KMS-11 (cell line): ENCODE results near the gene BCAM.
"Not testable (repeated sequence)": the region's sequence is repeated elsewhere in the genome, so short reads cannot be mapped to it uniquely, and the experiment has no call there.

ENCODE experiments used
- H2AFZ ChIP-seq: fragments of 200-600 bp; sonication (generic); 2 replicates; pipeline ENCODE4 v1.6.1; 2016; ENCODE audit warnings: antibody characterized with exemption, mixed run types, low read depth
- H3K27ac ChIP-seq: fragments of 200-600 bp; sonication (generic); 2 replicates; pipeline ENCODE4 v1.6.1; 2016; ENCODE audit warnings: mild to moderate bottlenecking, mixed run types
- H3K27me3 ChIP-seq: fragments of 200-600 bp; sonication (generic); 2 replicates; pipeline ENCODE4 v1.6.1; 2017; ENCODE audit warnings: mild to moderate bottlenecking, low read depth, mixed run types, moderate library complexity; ENCODE audit not compliant: insufficient read depth
- H3K36me3 ChIP-seq: fragments of 200-600 bp; sonication (generic); 2 replicates; pipeline ENCODE4 v1.6.1; 2017; ENCODE audit warnings: mild to moderate bottlenecking, mixed run types; ENCODE audit not compliant: insufficient read depth
- H3K4me1 ChIP-seq: fragments of 200-600 bp; sonication (generic); 2 replicates; pipeline ENCODE4 v1.6.1; 2016; ENCODE audit warnings: mild to moderate bottlenecking, low read depth, mixed run types; ENCODE audit not compliant: poor library complexity, severe bottlenecking
- H3K4me2 ChIP-seq: fragments of 200-600 bp; sonication (generic); 2 replicates; pipeline ENCODE4 v1.7.0; 2016; ENCODE audit warnings: mild to moderate bottlenecking, mixed run types
- H3K4me3 ChIP-seq: fragments of 200-600 bp; sonication (generic); IDR thresholded peaks from 2 replicates; pipeline ENCODE4 v1.6.1; 2017; ENCODE audit warnings: low read depth, low read length, mixed read lengths; ENCODE audit not compliant: insufficient read depth
- H3K79me2 ChIP-seq: fragments of 200-600 bp; sonication (generic); 2 replicates; pipeline ENCODE4 v1.6.1; 2016; ENCODE audit warnings: low read depth, mixed run types; ENCODE audit not compliant: insufficient read depth
- H3K9ac ChIP-seq: fragments of 200-600 bp; sonication (generic); 2 replicates; pipeline ENCODE4 v1.6.1; 2016; ENCODE audit warnings: mild to moderate bottlenecking, mixed run types
- H4K20me1 ChIP-seq: fragments of 200-600 bp; sonication (generic); 2 replicates; pipeline ENCODE4 v1.6.1; 2016; ENCODE audit warnings: mild to moderate bottlenecking, mixed run types; ENCODE audit not compliant: insufficient read depth
- TF ChIP-seq, protein P1 (sequence below): fragments of 200-600 bp; sonication (generic); conservative IDR thresholded peaks from 2 replicates; pipeline ENCODE4 v1.6.1; 2017; ENCODE audit warnings: low read depth, mild to moderate bottlenecking, antibody characterized with exemption, low read length, moderate library complexity, mixed read lengths

Gene BCAM

DNA sequence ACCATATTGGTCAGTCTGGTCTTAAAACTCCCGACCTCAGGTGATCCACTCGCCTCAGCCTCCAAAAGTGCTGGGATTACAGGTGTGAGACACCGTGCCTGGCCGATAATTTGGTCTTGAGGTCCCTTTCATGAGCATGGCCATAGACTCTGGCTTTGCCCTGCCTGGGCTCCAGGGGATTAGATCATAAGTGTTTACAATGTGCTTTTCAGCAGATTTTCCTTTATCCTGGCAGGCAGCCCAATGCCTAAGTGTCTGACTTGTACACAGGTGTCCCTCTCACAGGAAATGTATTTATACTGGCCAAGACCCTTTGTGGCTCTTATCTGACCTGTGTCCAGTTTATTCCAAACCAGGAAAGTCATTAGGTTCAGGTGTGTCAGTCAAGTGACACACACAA, 15.9 kb downstream of the BCAM start:
- H3K36me3 ChIP-seq, result no peaks in the 10 kb centered on the region
- no peaks in the 10 kb centered on the region for H3K4me1 ChIP-seq
- no peak overlapping the region for H3K4me2 ChIP-seq
- no peak overlapping the region for H2AFZ ChIP-seq
- H4K20me1 ChIP-seq, result no peaks in the 10 kb centered on the region
- peaks cover 29% of the 10 kb centered on the region for H3K27me3 ChIP-seq
- no peak overlapping the region for H3K27ac ChIP-seq
- TF ChIP-seq, protein P1, sequence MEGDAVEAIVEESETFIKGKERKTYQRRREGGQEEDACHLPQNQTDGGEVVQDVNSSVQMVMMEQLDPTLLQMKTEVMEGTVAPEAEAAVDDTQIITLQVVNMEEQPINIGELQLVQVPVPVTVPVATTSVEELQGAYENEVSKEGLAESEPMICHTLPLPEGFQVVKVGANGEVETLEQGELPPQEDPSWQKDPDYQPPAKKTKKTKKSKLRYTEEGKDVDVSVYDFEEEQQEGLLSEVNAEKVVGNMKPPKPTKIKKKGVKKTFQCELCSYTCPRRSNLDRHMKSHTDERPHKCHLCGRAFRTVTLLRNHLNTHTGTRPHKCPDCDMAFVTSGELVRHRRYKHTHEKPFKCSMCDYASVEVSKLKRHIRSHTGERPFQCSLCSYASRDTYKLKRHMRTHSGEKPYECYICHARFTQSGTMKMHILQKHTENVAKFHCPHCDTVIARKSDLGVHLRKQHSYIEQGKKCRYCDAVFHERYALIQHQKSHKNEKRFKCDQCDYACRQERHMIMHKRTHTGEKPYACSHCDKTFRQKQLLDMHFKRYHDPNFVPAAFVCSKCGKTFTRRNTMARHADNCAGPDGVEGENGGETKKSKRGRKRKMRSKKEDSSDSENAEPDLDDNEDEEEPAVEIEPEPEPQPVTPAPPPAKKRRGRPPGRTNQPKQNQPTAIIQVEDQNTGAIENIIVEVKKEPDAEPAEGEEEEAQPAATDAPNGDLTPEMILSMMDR, result no peak
- H3K9ac ChIP-seq, result no peak overlapping the region
- no peak overlapping the region for H3K4me3 ChIP-seq
- no peaks in the 10 kb centered on the region for H3K79me2 ChIP-seq

DNA sequence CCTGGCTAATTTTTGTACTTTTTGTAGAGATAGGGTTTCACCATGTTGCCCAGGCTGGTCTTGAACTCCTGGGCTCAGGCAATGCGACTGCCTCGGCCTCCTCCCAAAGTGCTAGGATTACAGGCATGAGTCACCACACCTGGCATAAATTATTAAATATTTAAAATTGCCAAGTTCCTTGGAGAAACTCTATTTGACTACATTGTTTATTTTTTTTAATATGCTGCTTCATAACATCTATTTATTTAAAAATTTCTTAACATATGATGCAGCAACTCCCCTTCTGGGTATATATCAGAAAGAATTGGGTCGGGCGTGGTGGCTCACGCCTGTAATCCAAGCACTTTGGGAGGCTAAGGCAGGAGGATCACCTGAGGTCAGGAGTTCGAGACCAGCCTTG, 24.0 kb downstream of the BCAM start:
- H3K4me1 ChIP-seq, H3K27ac ChIP-seq, H3K4me2 ChIP-seq, H3K79me2 ChIP-seq, H3K4me3 ChIP-seq, H3K9ac ChIP-seq, H4K20me1 ChIP-seq, H2AFZ ChIP-seq, H3K36me3 ChIP-seq: not testable (repeated sequence)
- H3K27me3 ChIP-seq, result peaks cover 31% of the 10 kb centered on the region; the same call in 1 of the 2 replicates

DNA sequence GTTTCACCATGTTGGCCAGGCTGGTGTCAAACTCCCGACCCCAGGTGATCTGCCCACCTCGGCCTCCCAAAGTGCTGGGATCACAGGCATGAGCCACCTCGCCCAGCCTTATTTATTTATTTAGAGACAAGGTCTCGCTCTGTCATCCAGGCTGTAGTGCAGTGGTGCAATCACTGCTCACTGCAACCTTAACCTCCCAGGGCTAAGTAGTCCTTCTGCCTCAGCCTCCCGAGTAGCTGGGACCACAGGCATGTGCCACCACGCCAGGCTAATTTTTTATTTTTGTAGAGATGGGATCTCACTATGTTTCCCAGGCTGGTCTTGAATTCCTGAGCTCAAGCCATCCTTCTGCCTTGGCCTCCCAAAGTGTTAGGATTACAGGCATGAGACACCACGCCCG, 25.5 kb downstream of the BCAM start:
- H2AFZ ChIP-seq, H4K20me1 ChIP-seq, H3K79me2 ChIP-seq, H3K4me3 ChIP-seq, H3K27ac ChIP-seq, H3K36me3 ChIP-seq, H3K4me2 ChIP-seq, H3K4me1 ChIP-seq, H3K9ac ChIP-seq: not testable (repeated sequence)
- H3K27me3 ChIP-seq, result peaks cover 31% of the 10 kb centered on the region; the same call in 1 of the 2 replicates

DNA sequence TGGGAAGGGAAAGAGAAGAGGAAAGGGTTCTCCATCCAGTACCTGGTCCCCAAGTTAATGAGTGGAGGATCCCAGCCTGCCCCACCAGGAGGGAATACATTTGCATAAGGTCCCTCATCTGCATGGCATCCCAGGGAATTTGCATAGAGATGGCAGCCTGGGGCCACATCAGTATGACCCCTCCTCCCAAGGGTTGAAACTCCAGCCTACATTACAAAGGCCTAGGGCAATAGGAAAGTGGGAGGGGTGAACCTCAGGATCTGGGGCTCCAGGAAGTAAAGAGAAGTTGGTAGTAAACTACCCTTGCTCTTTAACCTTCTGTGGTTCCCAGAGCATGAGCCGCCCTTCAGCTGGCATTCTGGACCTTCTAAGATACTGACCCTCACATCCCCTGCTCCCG, 30.4 kb downstream of the BCAM start:
- Histone ChIP-seq H3K4me3 (no peak overlapping the region), H3K4me2 (no peak overlapping the region), H3K9ac (no peak overlapping the region), H3K79me2 (no peaks in the 10 kb centered on the region), H3K27ac (no peak overlapping the region), H2AFZ (no peak overlapping the region), H3K4me1 (peaks cover 3% of the 10 kb centered on the region), H3K27me3 (peaks cover 13% of the 10 kb centered on the region; the same call in 1 of the 2 replicates), H3K36me3 (no peaks in the 10 kb centered on the region), H4K20me1 (no peaks in the 10 kb centered on the region)
- TF ChIP-seq, protein P1, result no peak

DNA sequence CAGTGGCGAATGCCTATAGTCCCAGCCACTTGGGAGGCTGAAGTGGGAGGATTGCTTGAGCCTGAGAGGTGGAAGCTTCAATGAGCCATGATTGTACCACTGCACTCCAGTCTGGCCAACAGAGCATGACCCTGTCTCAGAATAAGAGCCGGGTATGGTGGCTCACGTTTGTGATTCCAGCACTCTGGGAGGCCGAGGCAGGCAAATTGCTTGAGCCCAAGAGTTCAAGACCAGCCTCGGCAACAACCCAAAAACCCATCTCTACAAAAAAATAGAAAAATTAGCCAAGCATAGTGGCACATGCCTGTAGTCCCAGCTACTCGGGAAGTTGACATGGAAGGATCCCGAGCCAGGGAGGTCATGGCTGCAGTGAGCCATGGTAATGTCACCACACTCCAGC, 31.9 kb downstream of the BCAM start:
- Histone ChIP-seq H3K4me1 (peaks cover 11% of the 10 kb centered on the region), H3K27me3 (peaks cover 6% of the 10 kb centered on the region; the same call in 1 of the 2 replicates), H3K4me3 (no peak overlapping the region), H3K79me2 (no peaks in the 10 kb centered on the region), H3K4me2 (no peak overlapping the region), H3K9ac (no peak overlapping the region), H3K36me3 (no peaks in the 10 kb centered on the region), H2AFZ (no peak overlapping the region), H3K27ac (no peak overlapping the region), H4K20me1 (no peaks in the 10 kb centered on the region)
- TF ChIP-seq, protein P1, result no peak
